ENCODE measurements around the gene DDX1. TPM values are rescaled to one million over a fixed set of nuclear protein-coding genes. Genes with fewer than 3 reads are reported as not detected.

The DDX1 gene
- total and polyA plus RNA-seq, 2 donors (not counting 1 experiment from before 2014, with no cell fraction given) = 54.3 to 176 TPM

GRCh38 chr2:15543541-15543940, 48.1 kb upstream of the DDX1 start:
- H3K4me3 ChIP-seq (replicated peaks in 1 of 4; ENCODE audit: control extremely low read depth in 1 of 4, insufficient read depth in 1 of 4, low read depth in 3 of 4, low read length in 4 of 4) = no peak overlapping the region
- no peaks in the 10 kb centered on the region for H3K36me3 ChIP-seq (ENCODE audit: control insufficient read depth, insufficient read depth, low read length)
- no peaks in the 10 kb centered on the region for H4K20me1 ChIP-seq (ENCODE audit: control insufficient read depth, extremely low read depth, insufficient read depth, low read length)
- H3K9me3 ChIP-seq (ENCODE audit: control insufficient read depth, insufficient read depth, low read depth, low read length) = no peaks in the 10 kb centered on the region
- H3K4me1 ChIP-seq (ENCODE audit: control insufficient read depth, extremely low read depth, insufficient read depth, low read length) = no peaks in the 10 kb centered on the region
- no peak overlapping the region for H3K4me2 ChIP-seq (ENCODE audit: extremely low read depth, insufficient read depth, low read length)
- no peak overlapping the region for H2AFZ ChIP-seq (ENCODE audit: low read length)
- no peaks in the 10 kb centered on the region for H3K79me2 ChIP-seq (ENCODE audit: control insufficient read depth, insufficient read depth, low read length)
- TF ChIP-seq, protein P1, sequence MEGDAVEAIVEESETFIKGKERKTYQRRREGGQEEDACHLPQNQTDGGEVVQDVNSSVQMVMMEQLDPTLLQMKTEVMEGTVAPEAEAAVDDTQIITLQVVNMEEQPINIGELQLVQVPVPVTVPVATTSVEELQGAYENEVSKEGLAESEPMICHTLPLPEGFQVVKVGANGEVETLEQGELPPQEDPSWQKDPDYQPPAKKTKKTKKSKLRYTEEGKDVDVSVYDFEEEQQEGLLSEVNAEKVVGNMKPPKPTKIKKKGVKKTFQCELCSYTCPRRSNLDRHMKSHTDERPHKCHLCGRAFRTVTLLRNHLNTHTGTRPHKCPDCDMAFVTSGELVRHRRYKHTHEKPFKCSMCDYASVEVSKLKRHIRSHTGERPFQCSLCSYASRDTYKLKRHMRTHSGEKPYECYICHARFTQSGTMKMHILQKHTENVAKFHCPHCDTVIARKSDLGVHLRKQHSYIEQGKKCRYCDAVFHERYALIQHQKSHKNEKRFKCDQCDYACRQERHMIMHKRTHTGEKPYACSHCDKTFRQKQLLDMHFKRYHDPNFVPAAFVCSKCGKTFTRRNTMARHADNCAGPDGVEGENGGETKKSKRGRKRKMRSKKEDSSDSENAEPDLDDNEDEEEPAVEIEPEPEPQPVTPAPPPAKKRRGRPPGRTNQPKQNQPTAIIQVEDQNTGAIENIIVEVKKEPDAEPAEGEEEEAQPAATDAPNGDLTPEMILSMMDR (conservative IDR thresholded peaks at IDR 0.05 in 1 of 2, IDR thresholded peaks at IDR 0.05 in 1 of 2; ENCODE audit: low read depth in 1 of 2, low read length in 2 of 2) = no peak
- no peak for TF ChIP-seq EZH2 (IDR thresholded peaks at IDR 0.05; ENCODE audit: low read length, missing control alignments)
- no peaks in the 10 kb centered on the region for H3K27me3 ChIP-seq (ENCODE audit: control insufficient read depth, insufficient read depth, low read length)
- H3K9ac ChIP-seq (ENCODE audit: insufficient read depth, low read length) = no peak overlapping the region
- no peak overlapping the region for H3K27ac ChIP-seq (ENCODE audit: insufficient read depth, low read length)
- DNase-seq (ENCODE audit: low read depth in 2 of 2) = no peak

- no peaks in the 10 kb centered on the region for H4K20me1 ChIP-seq (ENCODE audit: control insufficient read depth, extremely low read depth, insufficient read depth, low read length)
Measured at GRCh38 chr2:15544227-15544626, 47.4 kb upstream of the DDX1 start.

GRCh38 chr2:15546297-15547098, 45.2 kb upstream of the DDX1 start:
- no peaks in the 10 kb centered on the region for H3K27me3 ChIP-seq (ENCODE audit: control insufficient read depth, insufficient read depth, low read length)
- no peaks in the 10 kb centered on the region for H3K79me2 ChIP-seq (ENCODE audit: control insufficient read depth, insufficient read depth, low read length)
- TF ChIP-seq EZH2 (IDR thresholded peaks at IDR 0.05; ENCODE audit: low read length, missing control alignments) = no peak
- TF ChIP-seq, protein P1 (conservative IDR thresholded peaks at IDR 0.05 in 1 of 2, IDR thresholded peaks at IDR 0.05 in 1 of 2; ENCODE audit: low read depth in 1 of 2, low read length in 2 of 2) = peak in 1 of 2 donors; percentile 11
- H2AFZ ChIP-seq (ENCODE audit: low read length) = no peak overlapping the region
- H3K4me3 ChIP-seq (replicated peaks in 1 of 4; ENCODE audit: control extremely low read depth in 1 of 4, insufficient read depth in 1 of 4, low read depth in 3 of 4, low read length in 4 of 4) = no peak overlapping the region
- no peak overlapping the region for H3K9ac ChIP-seq (ENCODE audit: insufficient read depth, low read length)
- no peaks in the 10 kb centered on the region for H3K36me3 ChIP-seq (ENCODE audit: control insufficient read depth, insufficient read depth, low read length)
- no peak overlapping the region for H3K27ac ChIP-seq (ENCODE audit: insufficient read depth, low read length)
- no peak overlapping the region for H3K4me2 ChIP-seq (ENCODE audit: extremely low read depth, insufficient read depth, low read length)
- H3K9me3 ChIP-seq (ENCODE audit: control insufficient read depth, insufficient read depth, low read depth, low read length) = no peaks in the 10 kb centered on the region
- DNase-seq (ENCODE audit: low read depth in 2 of 2) = no peak
- H3K4me1 ChIP-seq (ENCODE audit: control insufficient read depth, extremely low read depth, insufficient read depth, low read length) = no peaks in the 10 kb centered on the region
- H4K20me1 ChIP-seq (ENCODE audit: control insufficient read depth, extremely low read depth, insufficient read depth, low read length) = no peaks in the 10 kb centered on the region

More at GRCh38 chr2:15544227-15544626, 47.4 kb upstream of the DDX1 start:
- no peak overlapping the region for H3K4me2 ChIP-seq (ENCODE audit: extremely low read depth, insufficient read depth, low read length)
- no peak for DNase-seq (ENCODE audit: low read depth in 2 of 2)
- no peaks in the 10 kb centered on the region for H3K79me2 ChIP-seq (ENCODE audit: control insufficient read depth, insufficient read depth, low read length)
- H2AFZ ChIP-seq (ENCODE audit: low read length) = no peak overlapping the region
- H3K27me3 ChIP-seq (ENCODE audit: control insufficient read depth, insufficient read depth, low read length) = no peaks in the 10 kb centered on the region
- H3K9me3 ChIP-seq (ENCODE audit: control insufficient read depth, insufficient read depth, low read depth, low read length) = no peaks in the 10 kb centered on the region
- no peak overlapping the region for H3K4me3 ChIP-seq (replicated peaks in 1 of 4; ENCODE audit: control extremely low read depth in 1 of 4, insufficient read depth in 1 of 4, low read depth in 3 of 4, low read length in 4 of 4)
- H3K9ac ChIP-seq (ENCODE audit: insufficient read depth, low read length) = no peak overlapping the region
- H3K36me3 ChIP-seq (ENCODE audit: control insufficient read depth, insufficient read depth, low read length) = no peaks in the 10 kb centered on the region
- H3K27ac ChIP-seq (ENCODE audit: insufficient read depth, low read length) = no peak overlapping the region
- TF ChIP-seq EZH2 (IDR thresholded peaks at IDR 0.05; ENCODE audit: low read length, missing control alignments) = no peak
- TF ChIP-seq, protein P1 (conservative IDR thresholded peaks at IDR 0.05 in 1 of 2, IDR thresholded peaks at IDR 0.05 in 1 of 2; ENCODE audit: low read depth in 1 of 2, low read length in 2 of 2) = no peak
- H3K4me1 ChIP-seq (ENCODE audit: control insufficient read depth, extremely low read depth, insufficient read depth, low read length) = no peaks in the 10 kb centered on the region
